Upper lobe of left lung (tissue), 4 donors: ENCODE measurements around the gene CREB3L2.

Source experiments
- CTCF ChIP-seq, 6 experiments: fragments of 450-650 bp in 4 of 6; fragments of 200-600 bp in 2 of 6; sonication (generic) in 2 of 6; IDR thresholded peaks; one replicate each; pipeline ENCODE4 v1.5.1; 2016 to 2019; ENCODE audit warnings: antibody characterized with exemption in 6 of 6
- EP300 ChIP-seq, 4 donors: sonication (generic); formaldehyde crosslinking; IDR thresholded peaks; one replicate each; pipeline ENCODE4 v1.5.1; 2017; ENCODE audit warnings: antibody characterized with exemption in 4 of 4, control low read depth in 2 of 4
- POLR2AphosphoS5 ChIP-seq, 2 donors: sonication (generic); formaldehyde crosslinking; IDR thresholded peaks; one replicate each; pipeline ENCODE4 v1.5.1; 2017; ENCODE audit warnings: antibody characterized with exemption in 2 of 2

- no peak for TF ChIP-seq CTCF (IDR thresholded peaks at IDR 0.05)
- TF ChIP-seq POLR2AphosphoS5 (IDR thresholded peaks at IDR 0.05), result no peak
- TF ChIP-seq EP300 (IDR thresholded peaks at IDR 0.05), result no peak
Observed at GRCh38 chr7:137882806-137883205, 119.1 kb downstream of the CREB3L2 start.
